HG02970 (cell line): ENCODE measurements around the gene GMPR2.

Experiments
- ATAC-seq: cut with Tn5 transposase; IDR thresholded peaks from one replicate; pipeline ENCODE4 v1.9.1; 2021; ENCODE audit warnings: mild to moderate bottlenecking, moderate library complexity, moderate number of reproducible peaks; ENCODE audit not compliant: unreplicated experiment, low FRiP score

Gene GMPR2

DNA sequence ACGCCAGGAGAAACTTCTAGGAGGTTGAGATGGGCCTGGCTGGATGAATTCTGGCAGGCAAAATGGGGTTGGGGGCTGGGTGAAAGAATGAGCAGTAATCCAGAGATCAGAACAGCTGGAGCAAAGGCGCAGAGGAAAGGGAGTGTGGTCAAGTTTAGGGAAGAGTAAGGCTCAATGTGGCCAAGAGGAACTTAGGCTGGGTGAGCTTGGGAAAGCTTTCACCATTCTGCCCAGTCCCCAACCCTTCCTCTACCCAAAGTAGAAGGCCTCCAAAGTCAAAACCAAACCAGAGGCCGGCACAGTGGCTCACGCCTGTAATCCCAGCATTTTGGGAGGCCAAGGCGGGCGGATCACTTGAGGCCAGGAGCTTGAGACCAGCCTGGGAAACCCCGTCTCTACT is 48.9 kb downstream of the GMPR2 start:
- ATAC-seq: no peak

- ATAC-seq: no peak
Measured at GRCh38 chr14:24282736-24283135, 50.0 kb downstream of the GMPR2 start.

GRCh38 chr14:24283796-24284460 is 51.2 kb downstream of the GMPR2 start:
- no peak for ATAC-seq

- ATAC-seq: no peak
Measured at GRCh38 chr14:24284501-24285035, 51.8 kb downstream of the GMPR2 start.

- no peak for ATAC-seq
Measured at GRCh38 chr14:24285351-24285750, 52.6 kb downstream of the GMPR2 start.

GRCh38 chr14:24286996-24287395 is 54.3 kb downstream of the GMPR2 start:
- no peak for ATAC-seq
